Measurements from ENCODE around the gene SPHK1.

The SPHK1 gene

DNA sequence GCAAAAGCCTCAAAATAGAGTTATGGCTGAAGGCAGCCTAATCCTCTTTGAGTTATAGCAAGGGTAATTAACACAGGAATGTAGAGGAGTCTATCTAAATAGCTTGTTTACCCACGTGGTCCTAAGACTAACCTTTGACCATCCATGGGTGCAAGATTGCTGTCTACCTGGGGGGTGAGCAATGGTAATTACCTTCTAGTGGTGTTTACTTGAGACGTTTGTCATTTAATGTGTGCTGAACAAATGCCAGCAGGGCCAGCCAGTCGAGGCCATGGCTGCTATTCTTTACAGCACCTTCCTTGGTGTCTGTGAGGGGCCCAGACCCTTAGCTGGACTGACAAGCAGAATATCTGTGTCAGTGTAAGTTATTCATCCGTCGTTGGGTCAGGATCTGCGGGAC, 16.8 kb upstream of the SPHK1 start:
- in situ Hi-C loops (cut with HindIII; ENCODE audit: low pct_ligation_motif_present, low sequenced_read_pairs) = no loop called here
- H3K36me3 ChIP-seq (replicated peaks) = no peaks in the 10 kb centered on the region
- no peak overlapping the region for H3K4me3 ChIP-seq (ENCODE audit: low read depth, low read length)
- no peak for DNase-seq
- TF ChIP-seq, protein P1, sequence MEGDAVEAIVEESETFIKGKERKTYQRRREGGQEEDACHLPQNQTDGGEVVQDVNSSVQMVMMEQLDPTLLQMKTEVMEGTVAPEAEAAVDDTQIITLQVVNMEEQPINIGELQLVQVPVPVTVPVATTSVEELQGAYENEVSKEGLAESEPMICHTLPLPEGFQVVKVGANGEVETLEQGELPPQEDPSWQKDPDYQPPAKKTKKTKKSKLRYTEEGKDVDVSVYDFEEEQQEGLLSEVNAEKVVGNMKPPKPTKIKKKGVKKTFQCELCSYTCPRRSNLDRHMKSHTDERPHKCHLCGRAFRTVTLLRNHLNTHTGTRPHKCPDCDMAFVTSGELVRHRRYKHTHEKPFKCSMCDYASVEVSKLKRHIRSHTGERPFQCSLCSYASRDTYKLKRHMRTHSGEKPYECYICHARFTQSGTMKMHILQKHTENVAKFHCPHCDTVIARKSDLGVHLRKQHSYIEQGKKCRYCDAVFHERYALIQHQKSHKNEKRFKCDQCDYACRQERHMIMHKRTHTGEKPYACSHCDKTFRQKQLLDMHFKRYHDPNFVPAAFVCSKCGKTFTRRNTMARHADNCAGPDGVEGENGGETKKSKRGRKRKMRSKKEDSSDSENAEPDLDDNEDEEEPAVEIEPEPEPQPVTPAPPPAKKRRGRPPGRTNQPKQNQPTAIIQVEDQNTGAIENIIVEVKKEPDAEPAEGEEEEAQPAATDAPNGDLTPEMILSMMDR (IDR thresholded peaks at IDR 0.05; ENCODE audit: low read depth, low read length, missing control alignments) = no peak
- H3K27ac ChIP-seq = no peak overlapping the region
- H3K27me3 ChIP-seq (replicated peaks) = no peaks in the 10 kb centered on the region

DNA sequence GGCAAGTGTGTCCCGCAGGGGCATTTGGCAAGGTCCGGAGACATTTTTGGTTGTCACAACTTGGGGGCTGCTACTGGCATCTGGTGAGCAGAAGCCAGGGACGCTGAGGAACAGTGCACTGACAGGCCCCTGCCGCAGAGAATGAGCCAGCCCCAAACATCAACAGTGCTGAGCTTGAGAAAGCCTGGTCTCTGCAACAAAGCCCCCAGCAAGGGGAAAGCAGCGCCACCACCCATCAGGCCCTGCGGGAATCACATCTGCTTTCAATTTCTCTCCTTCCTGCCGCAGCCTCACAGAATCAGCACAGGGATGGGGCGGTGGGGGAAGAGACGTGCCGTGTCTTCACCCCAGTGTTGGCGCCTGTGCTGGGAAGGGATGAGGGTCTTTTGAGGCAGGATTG, 15.9 kb upstream of the SPHK1 start:
- H3K27me3 ChIP-seq (replicated peaks) = no peaks in the 10 kb centered on the region
- H3K36me3 ChIP-seq (replicated peaks) = no peaks in the 10 kb centered on the region
- TF ChIP-seq, protein P1 (IDR thresholded peaks at IDR 0.05; ENCODE audit: low read depth, low read length, missing control alignments) = peak; percentile 4
- peak overlapping the region; percentile 100 for H3K27ac ChIP-seq
- in situ Hi-C loops (cut with HindIII; ENCODE audit: low pct_ligation_motif_present, low sequenced_read_pairs) = no loop called here
- peak overlapping the region; percentile 31 for H3K4me3 ChIP-seq (ENCODE audit: low read depth, low read length)
- peak; percentile 65 for DNase-seq

DNA sequence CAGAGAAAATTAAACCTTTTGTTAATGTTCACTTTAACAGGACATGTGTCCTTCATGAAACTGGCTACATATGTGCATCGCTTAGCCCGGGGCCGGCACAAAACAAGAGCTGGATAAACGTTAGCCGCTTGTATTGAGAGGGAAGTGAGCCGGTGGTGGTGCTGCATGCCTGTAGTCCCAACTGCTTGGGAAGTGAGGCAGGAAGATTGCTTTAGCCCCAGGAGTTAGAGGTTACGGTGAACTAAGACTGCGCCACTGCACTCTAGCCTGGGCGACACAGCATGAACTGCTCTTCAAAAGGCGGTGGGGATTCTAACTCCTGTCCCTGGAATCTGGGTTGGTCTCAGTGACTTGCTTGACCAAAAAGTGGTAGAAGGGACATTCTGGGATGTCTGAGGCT, 15.0 kb upstream of the SPHK1 start:
- no peaks in the 10 kb centered on the region for H3K27me3 ChIP-seq (replicated peaks)
- H3K27ac ChIP-seq = peak overlapping the region; percentile 100
- in situ Hi-C loops (cut with HindIII; ENCODE audit: low pct_ligation_motif_present, low sequenced_read_pairs) = no loop called here
- H3K36me3 ChIP-seq (replicated peaks) = no peaks in the 10 kb centered on the region
- DNase-seq = no peak
- TF ChIP-seq, protein P1 (IDR thresholded peaks at IDR 0.05; ENCODE audit: low read depth, low read length, missing control alignments) = no peak
- peak overlapping the region; percentile 31 for H3K4me3 ChIP-seq (ENCODE audit: low read depth, low read length)

DNA sequence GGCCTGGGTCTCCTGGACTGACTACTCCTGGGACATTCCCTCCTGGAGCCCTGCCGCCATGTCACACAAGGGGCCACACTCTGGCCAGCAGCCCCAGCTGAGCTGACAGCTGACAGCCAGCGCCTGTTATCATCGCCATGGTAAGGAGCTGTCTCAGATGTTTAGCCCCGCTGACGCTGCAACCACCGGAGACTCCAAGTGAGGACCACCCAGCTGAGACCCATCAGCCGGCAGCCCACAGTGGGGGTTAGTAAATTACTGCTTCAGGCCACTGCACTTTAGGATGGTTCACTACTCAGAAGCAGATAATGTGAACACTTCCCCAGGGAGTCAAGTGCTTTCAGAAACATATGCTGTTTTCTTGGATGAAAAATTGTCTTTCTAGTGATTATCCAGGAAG, 14.6 kb upstream of the SPHK1 start:
- TF ChIP-seq, protein P1 (IDR thresholded peaks at IDR 0.05; ENCODE audit: low read depth, low read length, missing control alignments) = no peak
- H3K27me3 ChIP-seq (replicated peaks) = no peaks in the 10 kb centered on the region
- in situ Hi-C loops (cut with HindIII; ENCODE audit: low pct_ligation_motif_present, low sequenced_read_pairs) = no loop called here
- peak overlapping the region; percentile 31 for H3K4me3 ChIP-seq (ENCODE audit: low read depth, low read length)
- no peaks in the 10 kb centered on the region for H3K36me3 ChIP-seq (replicated peaks)
- DNase-seq = no peak
- H3K27ac ChIP-seq = peak overlapping the region; percentile 100

DNA sequence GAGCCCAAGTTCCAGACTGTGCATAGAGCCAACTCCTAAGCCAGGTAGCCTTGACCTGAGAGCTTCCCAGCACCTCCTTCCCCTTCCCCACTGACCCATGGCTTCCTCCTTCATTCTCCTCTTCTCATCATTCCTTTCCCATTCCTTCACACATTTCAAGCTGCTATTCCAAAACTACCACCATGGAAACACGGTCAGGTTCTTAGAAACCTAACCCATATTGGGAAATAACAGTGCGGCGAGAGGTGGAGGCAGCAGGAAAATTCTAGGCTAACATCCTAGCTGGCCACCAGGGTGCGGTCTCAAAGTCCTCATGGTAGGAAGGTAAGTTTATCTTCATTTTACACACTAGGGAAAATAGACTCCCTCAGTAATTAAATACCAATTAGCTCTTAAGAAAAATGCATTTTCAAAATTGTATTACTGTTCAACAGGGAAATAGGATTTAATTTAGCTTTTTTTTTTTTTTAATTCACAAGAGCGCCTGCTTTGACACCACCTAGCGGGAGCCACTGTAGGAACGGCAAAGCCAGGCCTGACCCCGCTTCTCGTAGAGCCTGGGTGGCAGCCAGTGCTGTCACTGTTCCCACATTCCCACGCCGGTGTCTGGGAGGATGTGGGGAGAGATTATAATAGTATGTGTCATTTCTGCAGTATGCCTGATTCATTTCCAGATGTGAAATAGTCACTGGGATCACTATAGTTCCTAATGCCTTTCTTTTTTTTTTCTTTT, 14.0 kb upstream of the SPHK1 start:
- no peaks in the 10 kb centered on the region for H3K36me3 ChIP-seq (replicated peaks)
- peak; percentile 97 for DNase-seq
- peak overlapping the region; percentile 100 for H3K27ac ChIP-seq
- no peaks in the 10 kb centered on the region for H3K27me3 ChIP-seq (replicated peaks)
- in situ Hi-C loops (cut with HindIII; ENCODE audit: low pct_ligation_motif_present, low sequenced_read_pairs) = no loop called here
- peak overlapping the region; percentile 31 for H3K4me3 ChIP-seq (ENCODE audit: low read depth, low read length)
- TF ChIP-seq, protein P1 (IDR thresholded peaks at IDR 0.05; ENCODE audit: low read depth, low read length, missing control alignments) = peak; percentile 71

All from brain microvascular endothelial cell (primary cell).